Measurements from ENCODE around the gene PRC1. TPM values are rescaled to one million over a fixed set of nuclear protein-coding genes. Genes with fewer than 3 reads are reported as not detected.

Gene PRC1
- total RNA-seq, 4 donors from 2014 or later: 4.0 to 5.8 (median 4.6) TPM

GRCh38 chr15:90921887-90922286 lies 72.4 kb downstream of the PRC1 start:
- Histone ChIP-seq H3K4me1 (peaks cover 0 to 10% (median 0%) of the 10 kb centered on the region in 4 donors), H3K9me3 (no peaks in the 10 kb centered on the region), H3K4me3 (no peak overlapping the region), H3K36me3 (peaks cover 35 to 52% (median 47%) of the 10 kb centered on the region in 4 donors), H3K27me3 (no peaks in the 10 kb centered on the region), H3K27ac (replicated peaks in 1 of 4) (no peak overlapping the region)
- intact Hi-C loops (cut with DNase I): no loop called here
- TF ChIP-seq CTCF (IDR thresholded peaks at IDR 0.05): no peak
- no peak for TF ChIP-seq POLR2AphosphoS5 (IDR thresholded peaks at IDR 0.05)
- no peak for TF ChIP-seq POLR2A (IDR thresholded peaks at IDR 0.05; ENCODE audit: low read depth)
- TF ChIP-seq EP300 (IDR thresholded peaks at IDR 0.05): no peak
- 88% methylated on average over 4 of the region's 4 CpGs for WGBS
- no peak for DNase-seq (ENCODE audit: extremely low spot score)

- no peaks in the 10 kb centered on the region for H3K27me3 ChIP-seq
- no peak overlapping the region for H3K27ac ChIP-seq (replicated peaks in 1 of 4)
- H3K4me1 ChIP-seq: peaks cover 0 to 10% (median 0%) of the 10 kb centered on the region in 4 donors
- no peak for DNase-seq (ENCODE audit: extremely low spot score)
- no peak for TF ChIP-seq POLR2A (IDR thresholded peaks at IDR 0.05; ENCODE audit: low read depth)
- no peak for TF ChIP-seq POLR2AphosphoS5 (IDR thresholded peaks at IDR 0.05)
- TF ChIP-seq EP300 (IDR thresholded peaks at IDR 0.05): no peak
- TF ChIP-seq CTCF (IDR thresholded peaks at IDR 0.05): no peak
- peaks cover 52 to 83% (median 77%) of the 10 kb centered on the region in 4 donors for H3K36me3 ChIP-seq
- no peaks in the 10 kb centered on the region for H3K9me3 ChIP-seq
- WGBS: 87% methylated on average over 6 of the region's 6 CpGs
- intact Hi-C loops (cut with DNase I): no loop called here
- no peak overlapping the region for H3K4me3 ChIP-seq
Measured at GRCh38 chr15:90918835-90919234, 75.5 kb downstream of the PRC1 start.

GRCh38 chr15:90918034-90918788 lies 76.1 kb downstream of the PRC1 start:
- H3K27me3 ChIP-seq: no peaks in the 10 kb centered on the region
- no peak for DNase-seq (ENCODE audit: extremely low spot score)
- TF ChIP-seq POLR2A (IDR thresholded peaks at IDR 0.05; ENCODE audit: low read depth) (no peak), EP300 (IDR thresholded peaks at IDR 0.05) (no peak), CTCF (IDR thresholded peaks at IDR 0.05) (no peak), POLR2AphosphoS5 (IDR thresholded peaks at IDR 0.05) (no peak)
- H3K4me1 ChIP-seq: peaks cover 0 to 10% (median 0%) of the 10 kb centered on the region in 4 donors
- WGBS: 97% methylated on average over 22 of the region's 23 CpGs
- H3K9me3 ChIP-seq: no peaks in the 10 kb centered on the region
- intact Hi-C loops (cut with DNase I): no loop called here
- peaks cover 58 to 89% (median 83%) of the 10 kb centered on the region in 4 donors for H3K36me3 ChIP-seq
- H3K4me3 ChIP-seq: no peak overlapping the region
- H3K27ac ChIP-seq (replicated peaks in 1 of 4): no peak overlapping the region

- intact Hi-C loops (cut with DNase I): no loop called here
- Histone ChIP-seq H3K4me1 (peaks cover 0 to 10% (median 0%) of the 10 kb centered on the region in 4 donors), H3K36me3 (peaks cover 65 to 95% (median 90%) of the 10 kb centered on the region in 4 donors)
Measured at GRCh38 chr15:90917569-90917968, 76.8 kb downstream of the PRC1 start.

More at GRCh38 chr15:90917569-90917968, 76.8 kb downstream of the PRC1 start:
- TF ChIP-seq EP300 (IDR thresholded peaks at IDR 0.05) (no peak), CTCF (IDR thresholded peaks at IDR 0.05) (no peak), POLR2AphosphoS5 (IDR thresholded peaks at IDR 0.05) (no peak), POLR2A (IDR thresholded peaks at IDR 0.05; ENCODE audit: low read depth) (no peak)
- 86% methylated on average over 8 of the region's 12 CpGs for WGBS
- DNase-seq (ENCODE audit: extremely low spot score): no peak
- Histone ChIP-seq H3K4me3 (no peak overlapping the region), H3K9me3 (no peaks in the 10 kb centered on the region), H3K27ac (replicated peaks in 1 of 4) (no peak overlapping the region), H3K27me3 (no peaks in the 10 kb centered on the region)
